ENCODE measurements around the gene ISYNA1. TPM values are rescaled to one million over a fixed set of nuclear protein-coding genes. Genes with fewer than 3 reads are reported as not detected.

The ISYNA1 gene
- total and polyA plus RNA-seq, 2 of the 8 experiments (the other 6 are each of a cell fraction or from before 2014, with no cell fraction given): 207 to 264 TPM

- FAIRE-seq (no peak), DNase-seq (ENCODE audit: low read depth in 1 of 2, low spot score in 2 of 2) (no peak)
- no peak overlapping the region for H3K4me2 ChIP-seq (ENCODE audit: insufficient read depth in 1 of 2, low read depth in 2 of 2, low read length in 2 of 2)
- no peak overlapping the region for H3K23ac ChIP-seq (ENCODE audit: insufficient read length)
- ChIA-PET CTCF (ENCODE audit: partially characterized antibody) (interaction anchor here (0.9 to 11.1 kb wide), 8 partner anchors 11 to 87 kb away, joined by 3 to 213 read pairs (median 4); no protein-coding TSS in a partner anchor), POLR2A (ENCODE audit: partially characterized antibody) (no interaction called here)
- no peaks in the 10 kb centered on the region for H3K27me3 ChIP-seq (replicated peaks in 1 of 4; ENCODE audit: control insufficient read depth in 3 of 4, extremely low read depth in 1 of 4, insufficient read depth in 3 of 4, low read length in 3 of 4)
- no peak overlapping the region for H4K91ac ChIP-seq (replicated peaks; ENCODE audit: insufficient read length, low read length)
- no peak overlapping the region for H2BK20ac ChIP-seq (ENCODE audit: low read length)
- H3K27ac ChIP-seq (ENCODE audit: low read depth, low read length): no peak overlapping the region
- no peak overlapping the region for H4K8ac ChIP-seq (ENCODE audit: extremely low read depth, insufficient read depth, low read length)
- H3K9me3 ChIP-seq (ENCODE audit: insufficient read depth in 2 of 2, low read depth in 1 of 2, low read length in 1 of 2): no peaks in the 10 kb centered on the region
- H3K4ac ChIP-seq (replicated peaks; ENCODE audit: insufficient read length, low read depth, low read length): no peak overlapping the region
- no peak overlapping the region for H2BK120ac ChIP-seq (replicated peaks; ENCODE audit: low read depth, low read length)
- peaks cover 2 to 19% of the 10 kb centered on the region in 2 experiments for H4K20me1 ChIP-seq (replicated peaks in 1 of 2; ENCODE audit: control insufficient read depth in 1 of 2, insufficient read depth in 2 of 2, low read length in 2 of 2)
- H2BK5ac ChIP-seq (ENCODE audit: low read depth, low read length): no peak overlapping the region
- no peak overlapping the region for H2AFZ ChIP-seq (ENCODE audit: low read length)
- H3K56ac ChIP-seq (replicated peaks; ENCODE audit: insufficient read length, low read depth, low read length): no peak overlapping the region
- no peak overlapping the region for H3K4me3 ChIP-seq (ENCODE audit: extremely low read depth in 1 of 4, insufficient read depth in 2 of 4, low read depth in 3 of 4, low read length in 4 of 4)
- H3K9ac ChIP-seq (replicated peaks in 1 of 4; ENCODE audit: extremely low read depth in 1 of 4, low read depth in 3 of 4, low read length in 3 of 4): no peak overlapping the region
- peaks cover 0 to 8% of the 10 kb centered on the region in 2 experiments; a peak in 1 of 4 replicates for H3K79me2 ChIP-seq (ENCODE audit: control insufficient read depth in 1 of 2, insufficient read depth in 2 of 2, low read length in 2 of 2)
- no peak overlapping the region for H2AK5ac ChIP-seq (ENCODE audit: low read depth, low read length)
- no peak overlapping the region for H2BK12ac ChIP-seq (ENCODE audit: low read depth, low read length)
- no peaks in the 10 kb centered on the region for H3K23me2 ChIP-seq (ENCODE audit: low read depth, low read length)
- H3K14ac ChIP-seq (ENCODE audit: insufficient read length): no peak overlapping the region
- H3K79me1 ChIP-seq (ENCODE audit: low read depth, low read length): peaks cover 13% of the 10 kb centered on the region
- H3K36me3 ChIP-seq (ENCODE audit: control insufficient read depth in 2 of 4, insufficient read depth in 4 of 4, low read length in 3 of 4): no peaks in the 10 kb centered on the region
- 79% methylated on average over 17 of the region's 19 CpGs; no CpG with 5 or more reads in 1 of the 2 experiments for WGBS, 2 experiments (ENCODE audit: extremely low coverage in 1 of 2, insufficient coverage in 1 of 2, insufficient read length in 1 of 2, insufficient replicate concordance in 2 of 2, low coverage in 1 of 2, low lambda C conversion rate in 2 of 2, missing lambda C conversion rate in 1 of 2)
- no peak overlapping the region for H3K18ac ChIP-seq (ENCODE audit: extremely low read depth, low read length)
- no peaks in the 10 kb centered on the region; a peak in 1 of 7 replicates for H3K4me1 ChIP-seq (replicated peaks in 1 of 4; ENCODE audit: control insufficient read depth in 3 of 4, insufficient read depth in 4 of 4, low read length in 3 of 4)
- H4K5ac ChIP-seq (ENCODE audit: insufficient read length, low read depth, low read length): no peak overlapping the region
- no peak overlapping the region for H2BK15ac ChIP-seq (ENCODE audit: low read length)
Observed at GRCh38 chr19:18475762-18476331, 37.9 kb upstream of the ISYNA1 start.
